ENCODE data around the gene COTL1.
"Not testable (repeated sequence)": the region's sequence is repeated elsewhere in the genome, so short reads cannot be mapped to it uniquely, and the experiment has no call there.

COTL1 gene

GRCh38 chr16:84567286-84567962, 50.5 kb downstream of the COTL1 start:
- no peak for DNase-seq

GRCh38 chr16:84566545-84567257, 51.2 kb downstream of the COTL1 start:
- no peak for DNase-seq

- DNase-seq = no peak
These were observed 52.0 kb downstream of the COTL1 start for GRCh38 chr16:84565669-84566495.

- no peak for DNase-seq
These were observed 54.0 kb downstream of the COTL1 start for GRCh38 chr16:84563786-84564420.

GRCh38 chr16:84563064-84563715, 54.7 kb downstream of the COTL1 start:
- no peak for DNase-seq

DNA sequence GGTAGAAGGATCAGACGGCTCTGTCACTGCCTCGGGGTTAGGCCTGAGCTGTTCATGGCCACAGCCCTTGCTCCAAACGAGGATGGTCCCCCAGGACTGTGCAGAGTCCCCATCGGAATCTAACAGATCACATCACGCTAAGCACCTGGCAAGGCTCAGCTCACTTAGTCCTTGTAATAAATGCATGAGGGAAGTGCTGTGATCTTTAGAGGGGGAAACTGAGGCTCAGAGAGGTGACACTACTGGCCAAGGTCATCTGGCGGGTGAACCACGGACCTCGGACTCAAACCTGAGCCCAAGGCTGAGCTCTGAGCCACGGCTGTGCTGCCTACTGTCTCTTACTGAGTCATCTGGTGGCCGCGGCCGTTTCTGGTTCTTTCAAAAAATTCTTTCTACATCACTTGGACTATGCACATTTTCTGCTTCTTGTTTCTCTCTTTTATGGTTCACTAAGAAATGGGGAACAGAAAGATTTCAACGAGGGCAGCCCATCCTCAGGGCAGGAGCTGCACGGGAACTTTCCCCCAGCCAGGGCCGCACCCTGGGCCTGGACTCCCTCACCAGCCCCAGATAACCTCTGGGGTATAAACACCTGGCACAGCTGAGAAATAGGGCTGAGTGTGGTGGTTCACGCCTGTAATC, 55.6 kb downstream of the COTL1 start:
- no peak for DNase-seq

GRCh38 chr16:84561291-84561690, 56.6 kb downstream of the COTL1 start:
- DNase-seq = no peak

- no peak for DNase-seq
These were observed 57.6 kb downstream of the COTL1 start for GRCh38 chr16:84560269-84560668.

DNA sequence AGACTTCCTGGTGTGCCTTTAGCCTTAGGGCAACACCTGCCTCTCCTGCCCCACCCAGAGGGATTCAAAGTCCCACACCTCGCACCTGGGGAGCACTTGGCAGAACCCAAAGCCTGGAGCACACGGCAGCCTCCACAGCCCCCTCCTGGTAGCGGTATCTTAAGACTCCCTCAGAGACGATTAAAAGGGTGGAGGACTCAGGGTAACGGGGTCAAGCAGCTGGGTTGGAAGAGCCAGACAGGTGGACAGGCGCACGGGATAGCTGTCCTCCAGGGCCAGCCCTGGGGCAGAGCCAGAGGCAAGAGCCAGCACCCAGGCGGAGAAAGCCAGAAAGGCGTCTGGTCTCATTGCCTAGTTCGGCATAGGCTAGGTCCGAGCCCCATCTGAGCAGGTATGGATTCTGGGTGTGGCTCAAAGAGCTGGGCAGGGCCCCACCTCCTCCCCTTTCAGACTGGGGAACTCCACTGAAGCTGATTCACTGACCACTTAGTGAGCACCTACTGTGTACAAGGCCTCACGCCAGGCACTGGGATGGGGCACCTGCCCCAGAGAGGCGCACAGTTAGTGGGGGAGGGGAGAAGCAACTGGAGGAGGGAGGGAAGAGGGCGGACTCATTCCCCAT, 58.5 kb downstream of the COTL1 start:
- peak; percentile 59 for DNase-seq

- not testable (repeated sequence) for DNase-seq
These were observed 59.0 kb downstream of the COTL1 start for GRCh38 chr16:84558850-84559249.

GRCh38 chr16:84557504-84557903, 60.4 kb downstream of the COTL1 start:
- DNase-seq = no peak

DNA sequence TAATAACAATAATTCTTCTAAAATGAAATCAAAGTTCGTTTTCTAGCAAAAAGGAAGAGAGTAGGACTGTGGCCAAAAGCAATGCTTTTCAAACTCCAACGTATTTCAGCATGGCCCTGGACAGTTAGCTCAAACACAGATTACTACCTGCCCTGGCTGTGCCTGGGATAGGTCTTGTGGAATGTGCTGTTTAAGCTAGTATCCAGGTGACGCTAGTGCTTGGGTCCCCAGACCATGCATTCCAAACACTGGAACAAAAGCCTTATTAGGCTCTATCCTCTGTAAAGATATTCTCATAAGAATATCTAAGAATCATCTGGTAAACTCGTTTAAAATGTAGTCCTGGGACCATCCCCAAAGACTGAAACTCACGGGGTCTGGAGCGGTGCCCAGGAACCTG, 60.8 kb downstream of the COTL1 start:
- peak; percentile 70 for DNase-seq

- DNase-seq = peak; percentile 73
These were observed 62.3 kb downstream of the COTL1 start for GRCh38 chr16:84555418-84556196.

DNA sequence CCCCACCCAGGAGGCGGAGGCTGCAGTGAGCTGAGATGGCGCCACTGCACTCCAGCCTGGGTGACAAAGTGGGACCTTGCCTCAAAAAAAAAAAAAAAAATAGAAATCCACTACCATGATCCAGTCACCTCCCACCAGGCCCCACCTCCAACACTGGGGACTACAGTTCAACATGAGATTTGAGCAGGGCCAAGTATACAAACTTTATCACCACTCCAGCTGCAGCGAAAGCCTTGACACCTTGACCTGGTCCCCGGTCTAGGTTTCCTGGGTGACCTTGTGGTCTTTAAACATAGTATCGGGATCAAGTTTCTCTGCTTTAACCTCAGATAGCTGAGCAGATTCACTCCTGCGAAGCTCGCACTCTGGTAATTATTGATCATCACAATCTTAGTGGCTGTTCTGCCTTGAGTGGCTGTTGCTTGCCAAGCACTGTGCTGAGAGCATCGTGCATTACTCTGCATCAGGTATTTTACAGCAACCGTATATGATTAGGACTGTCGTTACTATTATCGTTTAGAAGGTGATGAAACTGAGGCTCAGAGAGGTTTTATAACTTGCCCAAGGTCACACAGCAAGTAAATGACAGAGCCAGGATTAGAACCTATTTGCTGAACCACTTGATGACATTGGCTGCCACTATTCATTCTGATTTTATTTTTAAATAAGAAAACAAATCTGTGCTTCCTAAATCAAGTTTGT, 63.1 kb downstream of the COTL1 start:
- no peak for DNase-seq

- no peak for DNase-seq
These were observed 63.9 kb downstream of the COTL1 start for GRCh38 chr16:84553873-84554399.

GRCh38 chr16:84552135-84552534, 65.7 kb downstream of the COTL1 start:
- no peak for DNase-seq

GRCh38 chr16:84550096-84550495, 67.8 kb downstream of the COTL1 start:
- DNase-seq = no peak

- no peak for DNase-seq
These were observed 68.7 kb downstream of the COTL1 start for GRCh38 chr16:84548971-84549844.

GRCh38 chr16:84548508-84548907, 69.4 kb downstream of the COTL1 start:
- no peak for DNase-seq
